ENCODE data around the gene RNF103. TPM values are rescaled to one million over a fixed set of nuclear protein-coding genes. Genes with fewer than 3 reads are reported as not detected.

The RNF103 gene
- total and polyA plus RNA-seq, 9 donors = 24.1 to 55.2 (median 32.4) TPM

DNA sequence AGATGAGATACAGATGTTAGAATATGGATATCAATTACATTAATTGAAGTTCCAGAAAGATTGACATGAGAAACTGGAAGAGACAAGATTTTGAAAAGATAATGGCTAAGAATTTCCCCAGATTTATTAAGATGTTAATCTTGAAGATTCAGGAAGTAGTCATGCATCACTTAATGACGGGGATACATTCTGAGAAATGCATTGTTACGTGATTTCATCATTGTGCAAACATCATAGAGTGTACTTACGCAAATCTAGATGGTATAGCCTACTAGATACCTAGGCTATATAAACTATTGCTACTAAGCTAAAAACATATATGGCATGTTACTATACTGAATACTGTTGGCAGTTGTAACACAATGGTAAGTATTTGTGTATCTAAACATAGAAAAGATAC lies 53.6 kb downstream of the RNF103 start:
- Histone ChIP-seq H3K4me1 (ENCODE audit: insufficient read depth) (no peaks in the 10 kb centered on the region), H3K4me3 (no peak overlapping the region), H3K27ac (no peak overlapping the region), H3K9me3 (peaks cover 0 to 2% of the 10 kb centered on the region in 2 donors), H3K27me3 (no peaks in the 10 kb centered on the region), H3K36me3 (no peaks in the 10 kb centered on the region)
- 89 to 90% (median 89%) methylated on average over 3 of the region's 3 CpGs for WGBS, 3 donors
- intact Hi-C loops (cut with DNase I) = no loop called here
- no peak for DNase-seq
- no peak for TF ChIP-seq EP300 (IDR thresholded peaks at IDR 0.05)
- TF ChIP-seq, protein P1, sequence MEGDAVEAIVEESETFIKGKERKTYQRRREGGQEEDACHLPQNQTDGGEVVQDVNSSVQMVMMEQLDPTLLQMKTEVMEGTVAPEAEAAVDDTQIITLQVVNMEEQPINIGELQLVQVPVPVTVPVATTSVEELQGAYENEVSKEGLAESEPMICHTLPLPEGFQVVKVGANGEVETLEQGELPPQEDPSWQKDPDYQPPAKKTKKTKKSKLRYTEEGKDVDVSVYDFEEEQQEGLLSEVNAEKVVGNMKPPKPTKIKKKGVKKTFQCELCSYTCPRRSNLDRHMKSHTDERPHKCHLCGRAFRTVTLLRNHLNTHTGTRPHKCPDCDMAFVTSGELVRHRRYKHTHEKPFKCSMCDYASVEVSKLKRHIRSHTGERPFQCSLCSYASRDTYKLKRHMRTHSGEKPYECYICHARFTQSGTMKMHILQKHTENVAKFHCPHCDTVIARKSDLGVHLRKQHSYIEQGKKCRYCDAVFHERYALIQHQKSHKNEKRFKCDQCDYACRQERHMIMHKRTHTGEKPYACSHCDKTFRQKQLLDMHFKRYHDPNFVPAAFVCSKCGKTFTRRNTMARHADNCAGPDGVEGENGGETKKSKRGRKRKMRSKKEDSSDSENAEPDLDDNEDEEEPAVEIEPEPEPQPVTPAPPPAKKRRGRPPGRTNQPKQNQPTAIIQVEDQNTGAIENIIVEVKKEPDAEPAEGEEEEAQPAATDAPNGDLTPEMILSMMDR (IDR thresholded peaks at IDR 0.05) = no peak
- TF ChIP-seq POLR2A (IDR thresholded peaks at IDR 0.05) = no peak

DNA sequence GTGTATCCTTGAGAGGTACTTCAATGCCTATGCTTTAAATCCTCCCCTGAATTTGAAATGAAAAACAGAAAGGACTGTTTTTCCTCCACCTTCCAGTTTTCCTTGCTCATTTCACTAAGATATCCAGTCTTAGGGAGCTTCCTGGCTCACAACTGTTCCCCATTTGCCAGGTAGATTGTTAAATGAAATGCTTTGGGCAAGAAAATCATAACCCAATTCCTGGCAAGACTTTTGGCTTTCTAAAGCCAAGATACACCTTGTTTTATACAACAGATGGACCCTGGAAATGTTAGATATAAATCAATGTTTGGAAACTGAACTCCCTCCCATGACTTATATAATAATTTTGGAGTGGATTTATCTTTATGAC lies 56.9 kb downstream of the RNF103 start:
- TF ChIP-seq EP300 (IDR thresholded peaks at IDR 0.05) = no peak
- no peak for TF ChIP-seq POLR2A (IDR thresholded peaks at IDR 0.05)
- TF ChIP-seq, protein P1 (IDR thresholded peaks at IDR 0.05) = no peak
- no peaks in the 10 kb centered on the region for H3K27me3 ChIP-seq
- no peak overlapping the region for H3K27ac ChIP-seq
- no peak for DNase-seq
- H3K36me3 ChIP-seq = no peaks in the 10 kb centered on the region
- H3K9me3 ChIP-seq = peaks cover 0 to 2% of the 10 kb centered on the region in 2 donors
- intact Hi-C loops (cut with DNase I) = loop anchor here in 1 of 4 donors (10.0 kb wide), 1 partner anchor 122 kb away; the partner anchor contains the start of gene KDM3A
- no peak overlapping the region for H3K4me3 ChIP-seq
- peaks cover 2% of the 10 kb centered on the region for H3K4me1 ChIP-seq (ENCODE audit: insufficient read depth)

DNA sequence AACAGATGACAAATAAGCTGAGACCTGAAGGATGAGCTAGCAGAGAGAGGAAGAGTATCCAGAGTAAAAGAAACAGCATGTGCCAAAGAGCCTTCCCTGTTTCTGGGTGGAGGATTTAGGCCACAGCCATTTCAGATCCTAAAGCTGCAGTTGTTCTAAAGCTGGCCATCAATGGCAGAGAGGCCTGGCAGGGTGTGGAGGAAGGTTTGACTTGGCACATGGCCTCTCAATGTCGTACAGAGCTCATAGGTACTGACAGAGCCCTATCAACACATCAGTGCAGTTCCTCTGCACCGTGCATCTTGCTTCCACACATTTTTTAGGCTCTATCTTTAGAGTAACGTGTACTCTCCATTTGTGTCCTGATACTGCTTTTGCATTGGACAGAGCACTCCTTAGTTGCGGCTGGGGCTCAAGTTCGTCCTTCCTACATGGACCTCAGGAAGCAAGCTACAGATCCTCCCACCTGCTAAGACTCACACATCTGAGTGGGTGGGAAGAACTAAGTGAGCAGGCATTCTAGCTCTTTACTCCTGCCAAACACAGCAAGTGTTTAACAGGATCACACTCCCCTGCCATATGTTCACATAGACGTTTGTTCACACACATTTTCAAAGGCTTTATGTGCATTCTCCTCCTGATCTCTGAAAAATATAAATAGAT lies 57.4 kb downstream of the RNF103 start:
- no peak overlapping the region for H3K27ac ChIP-seq
- no peak overlapping the region for H3K4me3 ChIP-seq
- intact Hi-C loops (cut with DNase I) = loop anchor here in 1 of 4 donors (10.0 kb wide), 1 partner anchor 121 kb away; the partner anchor contains the start of gene KDM3A
- WGBS, 3 donors = 27 to 31% (median 30%) methylated on average over 6 of the region's 6 CpGs
- no peaks in the 10 kb centered on the region for H3K36me3 ChIP-seq
- H3K4me1 ChIP-seq (ENCODE audit: insufficient read depth) = peaks cover 2% of the 10 kb centered on the region
- no peak for TF ChIP-seq POLR2A (IDR thresholded peaks at IDR 0.05)
- TF ChIP-seq, protein P1 (IDR thresholded peaks at IDR 0.05) = no peak
- TF ChIP-seq EP300 (IDR thresholded peaks at IDR 0.05) = no peak
- no peaks in the 10 kb centered on the region for H3K27me3 ChIP-seq
- DNase-seq = no peak
- peaks cover 0 to 2% of the 10 kb centered on the region in 2 donors for H3K9me3 ChIP-seq

DNA sequence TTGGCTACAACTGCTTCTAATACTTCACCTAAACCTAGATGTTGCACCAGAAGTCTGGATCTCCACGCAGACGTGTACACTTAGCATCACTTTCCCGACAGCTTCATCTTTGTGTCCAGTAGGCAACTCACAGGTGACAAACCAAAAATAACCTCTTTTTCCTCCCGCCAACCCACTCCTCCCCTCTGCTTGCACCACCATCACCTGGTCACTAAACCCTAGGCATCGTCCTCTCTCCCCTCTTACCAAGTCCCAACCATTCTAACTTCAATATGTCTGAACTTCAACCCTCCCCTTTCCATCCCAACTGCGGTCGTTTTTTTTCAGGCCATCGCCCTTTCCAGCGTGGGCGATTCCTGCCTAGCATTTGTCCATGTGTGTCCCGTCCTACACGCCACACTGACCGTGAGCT lies 60.0 kb downstream of the RNF103 start:
- Histone ChIP-seq H3K27me3 (no peaks in the 10 kb centered on the region), H3K4me3 (peak overlapping the region; percentile 89)
- TF ChIP-seq, protein P1 (IDR thresholded peaks at IDR 0.05) = no peak
- TF ChIP-seq POLR2A (IDR thresholded peaks at IDR 0.05) = no peak
- TF ChIP-seq EP300 (IDR thresholded peaks at IDR 0.05) = no peak

More for the DNA sequence above, 60.0 kb downstream of the RNF103 start:
- intact Hi-C loops (cut with DNase I) = loop anchor here in 3 of 4 donors (2.0 to 10.0 kb wide), 4 partner anchors 59 to 121 kb away; partner anchors contain the start of genes KDM3A (in 3 of the 3) and RNF103 (in 1 of the 3)
- Histone ChIP-seq H3K4me1 (ENCODE audit: insufficient read depth) (peaks cover 8% of the 10 kb centered on the region), H3K36me3 (no peaks in the 10 kb centered on the region), H3K9me3 (peaks cover 0 to 2% of the 10 kb centered on the region in 2 donors), H3K27ac (peak overlapping the region in 1 of 2 donors; percentile 97)
- WGBS, 3 donors = 63 to 69% (median 65%) methylated on average over 13 of the region's 13 CpGs
- peak in 1 of 5 donors; percentile 37 for DNase-seq

Measured in ovary (tissue), 9 donors.